ENCODE data around the gene TPGS2. TPM values are rescaled to one million over a fixed set of nuclear protein-coding genes. Genes with fewer than 3 reads are reported as not detected.

Gene TPGS2
- total and polyA plus RNA-seq, 2 of the 13 experiments (the other 11 are each of a cell fraction or from before 2014, with no cell fraction given) = 73.3 to 137 TPM

DNA sequence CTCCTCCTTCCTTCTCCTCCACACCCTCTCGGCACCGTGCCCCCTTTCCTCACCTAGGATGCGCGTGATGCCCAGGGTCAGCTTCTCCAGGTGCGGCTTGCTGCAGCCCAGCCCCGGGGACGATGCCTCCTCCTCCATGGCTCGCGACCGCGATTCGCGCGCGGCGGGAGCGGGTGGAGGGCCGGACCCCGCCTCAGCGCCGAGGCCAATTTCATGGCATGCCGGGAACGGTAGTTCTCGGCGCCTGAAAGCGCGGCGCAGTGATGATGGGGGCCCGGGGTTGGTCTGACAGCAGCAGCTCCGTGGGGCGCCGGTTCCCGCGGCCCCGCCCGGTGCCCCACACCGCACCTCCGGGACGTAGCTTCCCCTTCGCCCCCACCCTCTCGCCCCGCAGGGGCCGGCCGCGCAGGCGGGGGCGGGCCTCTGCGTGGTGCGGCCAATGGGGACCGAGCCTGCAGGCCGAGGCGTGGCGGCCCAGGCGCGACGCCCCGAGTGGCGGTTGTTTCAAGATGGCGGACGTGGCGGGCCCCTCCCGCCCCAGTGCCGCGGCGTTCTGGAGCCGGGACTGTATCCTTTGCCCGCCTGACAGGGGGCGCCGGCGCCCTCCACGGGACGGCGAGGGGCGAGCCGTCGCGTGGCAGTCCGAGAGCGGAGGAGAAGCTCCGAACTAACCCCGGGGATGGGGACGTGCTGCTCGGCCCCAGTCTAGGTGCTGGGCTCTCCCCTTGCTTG lies at the start of gene TPGS2, which contains the start of gene KIAA1328 (continued):
- TF ChIP-seq, protein P1, sequence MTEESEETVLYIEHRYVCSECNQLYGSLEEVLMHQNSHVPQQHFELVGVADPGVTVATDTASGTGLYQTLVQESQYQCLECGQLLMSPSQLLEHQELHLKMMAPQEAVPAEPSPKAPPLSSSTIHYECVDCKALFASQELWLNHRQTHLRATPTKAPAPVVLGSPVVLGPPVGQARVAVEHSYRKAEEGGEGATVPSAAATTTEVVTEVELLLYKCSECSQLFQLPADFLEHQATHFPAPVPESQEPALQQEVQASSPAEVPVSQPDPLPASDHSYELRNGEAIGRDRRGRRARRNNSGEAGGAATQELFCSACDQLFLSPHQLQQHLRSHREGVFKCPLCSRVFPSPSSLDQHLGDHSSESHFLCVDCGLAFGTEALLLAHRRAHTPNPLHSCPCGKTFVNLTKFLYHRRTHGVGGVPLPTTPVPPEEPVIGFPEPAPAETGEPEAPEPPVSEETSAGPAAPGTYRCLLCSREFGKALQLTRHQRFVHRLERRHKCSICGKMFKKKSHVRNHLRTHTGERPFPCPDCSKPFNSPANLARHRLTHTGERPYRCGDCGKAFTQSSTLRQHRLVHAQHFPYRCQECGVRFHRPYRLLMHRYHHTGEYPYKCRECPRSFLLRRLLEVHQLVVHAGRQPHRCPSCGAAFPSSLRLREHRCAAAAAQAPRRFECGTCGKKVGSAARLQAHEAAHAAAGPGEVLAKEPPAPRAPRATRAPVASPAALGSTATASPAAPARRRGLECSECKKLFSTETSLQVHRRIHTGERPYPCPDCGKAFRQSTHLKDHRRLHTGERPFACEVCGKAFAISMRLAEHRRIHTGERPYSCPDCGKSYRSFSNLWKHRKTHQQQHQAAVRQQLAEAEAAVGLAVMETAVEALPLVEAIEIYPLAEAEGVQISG (CRISPR knock-in tag; IDR thresholded peaks at IDR 0.05) = peak; percentile 75
- peak; percentile 81 for TF ChIP-seq ZFX (CRISPR knock-in tag; IDR thresholded peaks at IDR 0.05; ENCODE audit: low read depth)
- TF ChIP-seq ESRRA (CRISPR knock-in tag; IDR thresholded peaks at IDR 0.05; ENCODE audit: low read depth) = 0 out of 2 replicates have a peak, but pooled peaks have one; percentile 9
- TF ChIP-seq, protein P2, sequence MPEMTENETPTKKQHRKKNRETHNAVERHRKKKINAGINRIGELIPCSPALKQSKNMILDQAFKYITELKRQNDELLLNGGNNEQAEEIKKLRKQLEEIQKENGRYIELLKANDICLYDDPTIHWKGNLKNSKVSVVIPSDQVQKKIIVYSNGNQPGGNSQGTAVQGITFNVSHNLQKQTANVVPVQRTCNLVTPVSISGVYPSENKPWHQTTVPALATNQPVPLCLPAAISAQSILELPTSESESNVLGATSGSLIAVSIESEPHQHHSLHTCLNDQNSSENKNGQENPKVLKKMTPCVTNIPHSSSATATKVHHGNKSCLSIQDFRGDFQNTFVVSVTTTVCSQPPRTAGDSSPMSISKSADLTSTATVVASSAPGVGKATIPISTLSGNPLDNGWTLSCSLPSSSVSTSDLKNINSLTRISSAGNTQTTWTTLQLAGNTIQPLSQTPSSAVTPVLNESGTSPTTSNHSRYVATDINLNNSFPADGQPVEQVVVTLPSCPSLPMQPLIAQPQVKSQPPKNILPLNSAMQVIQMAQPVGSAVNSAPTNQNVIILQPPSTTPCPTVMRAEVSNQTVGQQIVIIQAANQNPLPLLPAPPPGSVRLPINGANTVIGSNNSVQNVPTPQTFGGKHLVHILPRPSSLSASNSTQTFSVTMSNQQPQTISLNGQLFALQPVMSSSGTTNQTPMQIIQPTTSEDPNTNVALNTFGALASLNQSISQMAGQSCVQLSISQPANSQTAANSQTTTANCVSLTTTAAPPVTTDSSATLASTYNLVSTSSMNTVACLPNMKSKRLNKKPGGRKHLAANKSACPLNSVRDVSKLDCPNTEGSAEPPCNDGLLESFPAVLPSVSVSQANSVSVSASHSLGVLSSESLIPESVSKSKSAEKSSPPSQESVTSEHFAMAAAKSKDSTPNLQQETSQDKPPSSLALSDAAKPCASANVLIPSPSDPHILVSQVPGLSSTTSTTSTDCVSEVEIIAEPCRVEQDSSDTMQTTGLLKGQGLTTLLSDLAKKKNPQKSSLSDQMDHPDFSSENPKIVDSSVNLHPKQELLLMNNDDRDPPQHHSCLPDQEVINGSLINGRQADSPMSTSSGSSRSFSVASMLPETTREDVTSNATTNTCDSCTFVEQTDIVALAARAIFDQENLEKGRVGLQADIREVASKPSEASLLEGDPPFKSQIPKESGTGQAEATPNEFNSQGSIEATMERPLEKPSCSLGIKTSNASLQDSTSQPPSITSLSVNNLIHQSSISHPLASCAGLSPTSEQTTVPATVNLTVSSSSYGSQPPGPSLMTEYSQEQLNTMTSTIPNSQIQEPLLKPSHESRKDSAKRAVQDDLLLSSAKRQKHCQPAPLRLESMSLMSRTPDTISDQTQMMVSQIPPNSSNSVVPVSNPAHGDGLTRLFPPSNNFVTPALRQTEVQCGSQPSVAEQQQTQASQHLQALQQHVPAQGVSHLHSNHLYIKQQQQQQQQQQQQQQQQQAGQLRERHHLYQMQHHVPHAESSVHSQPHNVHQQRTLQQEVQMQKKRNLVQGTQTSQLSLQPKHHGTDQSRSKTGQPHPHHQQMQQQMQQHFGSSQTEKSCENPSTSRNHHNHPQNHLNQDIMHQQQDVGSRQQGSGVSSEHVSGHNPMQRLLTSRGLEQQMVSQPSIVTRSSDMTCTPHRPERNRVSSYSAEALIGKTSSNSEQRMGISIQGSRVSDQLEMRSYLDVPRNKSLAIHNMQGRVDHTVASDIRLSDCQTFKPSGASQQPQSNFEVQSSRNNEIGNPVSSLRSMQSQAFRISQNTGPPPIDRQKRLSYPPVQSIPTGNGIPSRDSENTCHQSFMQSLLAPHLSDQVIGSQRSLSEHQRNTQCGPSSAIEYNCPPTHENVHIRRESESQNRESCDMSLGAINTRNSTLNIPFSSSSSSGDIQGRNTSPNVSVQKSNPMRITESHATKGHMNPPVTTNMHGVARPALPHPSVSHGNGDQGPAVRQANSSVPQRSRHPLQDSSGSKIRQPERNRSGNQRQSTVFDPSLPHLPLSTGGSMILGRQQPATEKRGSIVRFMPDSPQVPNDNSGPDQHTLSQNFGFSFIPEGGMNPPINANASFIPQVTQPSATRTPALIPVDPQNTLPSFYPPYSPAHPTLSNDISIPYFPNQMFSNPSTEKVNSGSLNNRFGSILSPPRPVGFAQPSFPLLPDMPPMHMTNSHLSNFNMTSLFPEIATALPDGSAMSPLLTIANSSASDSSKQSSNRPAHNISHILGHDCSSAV (CRISPR knock-in tag; IDR thresholded peaks at IDR 0.05; ENCODE audit: borderline replicate concordance) = no peak
- TF ChIP-seq, protein P3, sequence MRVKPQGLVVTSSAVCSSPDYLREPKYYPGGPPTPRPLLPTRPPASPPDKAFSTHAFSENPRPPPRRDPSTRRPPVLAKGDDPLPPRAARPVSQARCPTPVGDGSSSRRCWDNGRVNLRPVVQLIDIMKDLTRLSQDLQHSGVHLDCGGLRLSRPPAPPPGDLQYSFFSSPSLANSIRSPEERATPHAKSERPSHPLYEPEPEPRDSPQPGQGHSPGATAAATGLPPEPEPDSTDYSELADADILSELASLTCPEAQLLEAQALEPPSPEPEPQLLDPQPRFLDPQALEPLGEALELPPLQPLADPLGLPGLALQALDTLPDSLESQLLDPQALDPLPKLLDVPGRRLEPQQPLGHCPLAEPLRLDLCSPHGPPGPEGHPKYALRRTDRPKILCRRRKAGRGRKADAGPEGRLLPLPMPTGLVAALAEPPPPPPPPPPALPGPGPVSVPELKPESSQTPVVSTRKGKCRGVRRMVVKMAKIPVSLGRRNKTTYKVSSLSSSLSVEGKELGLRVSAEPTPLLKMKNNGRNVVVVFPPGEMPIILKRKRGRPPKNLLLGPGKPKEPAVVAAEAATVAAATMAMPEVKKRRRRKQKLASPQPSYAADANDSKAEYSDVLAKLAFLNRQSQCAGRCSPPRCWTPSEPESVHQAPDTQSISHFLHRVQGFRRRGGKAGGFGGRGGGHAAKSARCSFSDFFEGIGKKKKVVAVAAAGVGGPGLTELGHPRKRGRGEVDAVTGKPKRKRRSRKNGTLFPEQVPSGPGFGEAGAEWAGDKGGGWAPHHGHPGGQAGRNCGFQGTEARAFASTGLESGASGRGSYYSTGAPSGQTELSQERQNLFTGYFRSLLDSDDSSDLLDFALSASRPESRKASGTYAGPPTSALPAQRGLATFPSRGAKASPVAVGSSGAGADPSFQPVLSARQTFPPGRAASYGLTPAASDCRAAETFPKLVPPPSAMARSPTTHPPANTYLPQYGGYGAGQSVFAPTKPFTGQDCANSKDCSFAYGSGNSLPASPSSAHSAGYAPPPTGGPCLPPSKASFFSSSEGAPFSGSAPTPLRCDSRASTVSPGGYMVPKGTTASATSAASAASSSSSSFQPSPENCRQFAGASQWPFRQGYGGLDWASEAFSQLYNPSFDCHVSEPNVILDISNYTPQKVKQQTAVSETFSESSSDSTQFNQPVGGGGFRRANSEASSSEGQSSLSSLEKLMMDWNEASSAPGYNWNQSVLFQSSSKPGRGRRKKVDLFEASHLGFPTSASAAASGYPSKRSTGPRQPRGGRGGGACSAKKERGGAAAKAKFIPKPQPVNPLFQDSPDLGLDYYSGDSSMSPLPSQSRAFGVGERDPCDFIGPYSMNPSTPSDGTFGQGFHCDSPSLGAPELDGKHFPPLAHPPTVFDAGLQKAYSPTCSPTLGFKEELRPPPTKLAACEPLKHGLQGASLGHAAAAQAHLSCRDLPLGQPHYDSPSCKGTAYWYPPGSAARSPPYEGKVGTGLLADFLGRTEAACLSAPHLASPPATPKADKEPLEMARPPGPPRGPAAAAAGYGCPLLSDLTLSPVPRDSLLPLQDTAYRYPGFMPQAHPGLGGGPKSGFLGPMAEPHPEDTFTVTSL (CRISPR knock-in tag; IDR thresholded peaks at IDR 0.05; ENCODE audit: borderline replicate concordance) = peak; percentile 43; the same call in 1 of the 2 replicates
- 0 out of 2 replicates have a peak, but pooled peaks have one; percentile 42 for TF ChIP-seq SAFB2 (CRISPR knock-in tag; IDR thresholded peaks at IDR 0.05; ENCODE audit: borderline replicate concordance, low read depth)
